ENCODE measurements around the gene SLC1A4.

GRCh38 chr2:64978514-64979268, 10.5 kb upstream of the SLC1A4 start:
- TF ChIP-seq, protein P1, sequence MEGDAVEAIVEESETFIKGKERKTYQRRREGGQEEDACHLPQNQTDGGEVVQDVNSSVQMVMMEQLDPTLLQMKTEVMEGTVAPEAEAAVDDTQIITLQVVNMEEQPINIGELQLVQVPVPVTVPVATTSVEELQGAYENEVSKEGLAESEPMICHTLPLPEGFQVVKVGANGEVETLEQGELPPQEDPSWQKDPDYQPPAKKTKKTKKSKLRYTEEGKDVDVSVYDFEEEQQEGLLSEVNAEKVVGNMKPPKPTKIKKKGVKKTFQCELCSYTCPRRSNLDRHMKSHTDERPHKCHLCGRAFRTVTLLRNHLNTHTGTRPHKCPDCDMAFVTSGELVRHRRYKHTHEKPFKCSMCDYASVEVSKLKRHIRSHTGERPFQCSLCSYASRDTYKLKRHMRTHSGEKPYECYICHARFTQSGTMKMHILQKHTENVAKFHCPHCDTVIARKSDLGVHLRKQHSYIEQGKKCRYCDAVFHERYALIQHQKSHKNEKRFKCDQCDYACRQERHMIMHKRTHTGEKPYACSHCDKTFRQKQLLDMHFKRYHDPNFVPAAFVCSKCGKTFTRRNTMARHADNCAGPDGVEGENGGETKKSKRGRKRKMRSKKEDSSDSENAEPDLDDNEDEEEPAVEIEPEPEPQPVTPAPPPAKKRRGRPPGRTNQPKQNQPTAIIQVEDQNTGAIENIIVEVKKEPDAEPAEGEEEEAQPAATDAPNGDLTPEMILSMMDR (IDR thresholded peaks at IDR 0.05) = no peak
- no peak for TF ChIP-seq POLR2A (IDR thresholded peaks at IDR 0.05)

Measured in testis (tissue), 2 donors.